ENCODE measurements around the gene MOB3A.
"Not testable (repeated sequence)": the region's sequence is repeated elsewhere in the genome, so short reads cannot be mapped to it uniquely, and the experiment has no call there.

MOB3A gene

DNA sequence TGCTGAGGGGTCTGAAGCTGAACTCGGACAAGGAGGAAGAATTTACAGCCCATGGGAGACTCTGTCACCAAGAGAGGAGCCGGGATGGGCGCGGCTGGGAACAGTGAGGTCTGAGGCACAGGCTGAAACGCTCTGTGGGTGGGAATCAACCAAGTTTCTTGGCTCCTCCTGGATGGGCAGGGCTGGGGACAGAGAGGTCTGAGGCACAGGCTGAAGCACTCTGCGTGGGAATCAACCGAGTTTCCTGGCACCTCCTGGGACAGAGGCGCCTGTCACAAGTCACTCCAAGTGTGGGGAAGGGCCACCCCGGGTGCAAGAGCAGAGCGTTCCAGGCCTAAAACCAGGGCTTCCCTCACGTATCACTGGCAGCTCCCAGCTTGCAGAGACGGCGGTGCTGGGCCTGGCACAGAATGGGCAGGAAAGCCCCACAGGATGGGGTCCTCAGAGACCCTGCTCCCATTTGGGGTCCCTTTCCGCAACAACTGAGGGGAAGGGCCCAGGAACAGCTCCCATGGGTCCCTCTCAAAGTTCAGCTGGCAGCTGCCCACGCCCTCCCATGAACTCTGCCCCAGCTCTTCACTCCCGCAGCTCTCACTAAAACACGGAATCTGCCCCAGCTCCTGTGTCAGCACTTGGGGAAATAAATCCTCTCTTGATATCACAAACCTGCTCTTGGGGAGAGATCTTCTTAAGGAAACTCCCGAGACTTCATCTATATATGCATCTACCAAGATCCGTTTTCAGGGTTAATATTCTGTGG, 36.8 kb upstream of the MOB3A start:
- CTCF ChIA-PET: no interaction called here
- DNase-seq (ENCODE audit: extremely low spot score): no peak

DNA sequence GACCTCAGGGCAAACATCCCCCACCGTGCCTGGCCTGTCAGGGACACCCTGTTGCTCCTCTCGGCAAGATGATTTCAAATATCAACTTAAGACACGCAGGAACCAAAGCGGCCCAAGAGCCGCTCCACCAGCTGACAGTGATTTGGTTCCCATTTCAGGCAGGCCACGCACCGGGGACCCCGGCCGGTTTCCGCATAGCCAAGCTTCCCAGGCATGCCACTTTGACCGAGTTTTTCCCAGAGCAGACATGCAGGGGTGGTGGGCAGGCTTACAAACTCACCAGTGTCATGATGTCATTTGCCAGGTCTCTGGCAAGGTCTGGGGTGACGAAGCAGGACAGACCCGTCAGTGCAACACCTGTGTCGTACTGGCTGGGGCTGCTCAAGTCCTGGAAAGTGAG, 36.1 kb upstream of the MOB3A start:
- DNase-seq (ENCODE audit: extremely low spot score): no peak
- ChIA-PET CTCF (no interaction called here), POLR2A (no interaction called here)
- TF ChIP-seq SP1 (IDR thresholded peaks at IDR 0.05): no peak
- TF ChIP-seq NFRKB (IDR thresholded peaks at IDR 0.05): no peak
- no peak for TF ChIP-seq ARNT (IDR thresholded peaks at IDR 0.05)

More for the DNA sequence above, 36.8 kb upstream of the MOB3A start:
- POLR2A ChIA-PET: no interaction called here
- TF ChIP-seq ARNT (IDR thresholded peaks at IDR 0.05): no peak

- POLR2A ChIA-PET; DNase-seq (ENCODE audit: extremely low spot score); CTCF ChIA-PET: not testable (repeated sequence)
Measured at GRCh38 chr19:2131012-2131975, 35.2 kb upstream of the MOB3A start.

DNA sequence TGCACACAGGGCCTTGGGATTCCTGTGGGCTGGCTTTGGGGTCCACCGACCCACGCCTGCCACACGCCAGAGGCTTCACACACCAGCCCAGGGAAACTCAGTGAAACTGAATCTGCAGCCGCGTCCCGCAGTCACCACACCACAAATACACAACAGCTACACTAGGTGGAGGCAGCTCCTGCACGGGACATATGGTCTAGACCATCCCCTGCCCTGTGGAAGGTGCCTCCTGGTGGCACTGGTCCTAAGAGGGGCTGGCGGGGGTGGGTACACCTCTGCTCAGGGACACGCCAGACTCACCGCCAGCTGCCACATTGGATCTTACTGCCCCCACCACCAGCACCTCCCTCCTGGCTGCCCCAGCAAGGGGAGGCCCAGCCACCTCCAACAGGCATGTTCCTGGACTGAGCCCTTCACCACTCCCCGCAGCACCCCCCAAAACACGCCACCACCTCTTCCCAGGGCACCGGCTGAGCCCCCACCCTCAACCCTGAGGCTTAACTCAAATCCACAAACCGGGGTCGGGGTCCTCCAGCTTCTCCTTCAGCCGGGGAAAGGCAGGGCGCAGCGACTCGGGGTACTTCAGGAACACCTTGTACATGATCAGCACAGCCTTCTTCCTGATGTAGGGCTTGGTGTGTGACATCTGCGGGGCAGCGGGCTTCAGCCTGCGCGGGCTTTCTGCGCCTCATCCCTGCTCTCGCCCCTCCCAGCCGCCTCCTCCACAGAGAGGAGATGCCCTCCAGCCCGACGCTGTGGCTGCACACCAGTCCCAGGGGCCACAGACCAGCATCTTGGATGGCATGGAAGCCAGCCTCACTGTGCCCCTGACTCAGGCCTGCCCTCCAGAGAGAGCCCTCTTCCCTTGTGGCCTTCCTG, 34.0 kb upstream of the MOB3A start:
- ChIA-PET POLR2A (no interaction called here), CTCF (no interaction called here)
- TF ChIP-seq ZNF384 (IDR thresholded peaks at IDR 0.05) (no peak), LEF1 (IDR thresholded peaks at IDR 0.05; ENCODE audit: borderline replicate concordance) (no peak), NFRKB (IDR thresholded peaks at IDR 0.05) (no peak), CTBP1 (IDR thresholded peaks at IDR 0.05; ENCODE audit: borderline replicate concordance) (no peak), SUZ12 (IDR thresholded peaks at IDR 0.05) (no peak), FOXK2 (IDR thresholded peaks at IDR 0.05) (no peak)
- no peak for DNase-seq (ENCODE audit: extremely low spot score)

- no peak for DNase-seq (ENCODE audit: extremely low spot score)
- ChIA-PET POLR2A (interaction anchor here (0.5 kb wide), 1 partner anchor 259 kb away, joined by 3 read pairs; no protein-coding TSS in a partner anchor), CTCF (no interaction called here)
- TF ChIP-seq CTBP1 (IDR thresholded peaks at IDR 0.05; ENCODE audit: borderline replicate concordance): no peak
- TF ChIP-seq, protein P1, sequence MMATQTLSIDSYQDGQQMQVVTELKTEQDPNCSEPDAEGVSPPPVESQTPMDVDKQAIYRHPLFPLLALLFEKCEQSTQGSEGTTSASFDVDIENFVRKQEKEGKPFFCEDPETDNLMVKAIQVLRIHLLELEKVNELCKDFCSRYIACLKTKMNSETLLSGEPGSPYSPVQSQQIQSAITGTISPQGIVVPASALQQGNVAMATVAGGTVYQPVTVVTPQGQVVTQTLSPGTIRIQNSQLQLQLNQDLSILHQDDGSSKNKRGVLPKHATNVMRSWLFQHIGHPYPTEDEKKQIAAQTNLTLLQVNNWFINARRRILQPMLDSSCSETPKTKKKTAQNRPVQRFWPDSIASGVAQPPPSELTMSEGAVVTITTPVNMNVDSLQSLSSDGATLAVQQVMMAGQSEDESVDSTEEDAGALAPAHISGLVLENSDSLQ (IDR thresholded peaks at IDR 0.05): no peak
- no peak for TF ChIP-seq BHLHE40 (IDR thresholded peaks at IDR 0.05; ENCODE audit: borderline replicate concordance)
Measured at GRCh38 chr19:2129486-2129885, 33.4 kb upstream of the MOB3A start.

DNA sequence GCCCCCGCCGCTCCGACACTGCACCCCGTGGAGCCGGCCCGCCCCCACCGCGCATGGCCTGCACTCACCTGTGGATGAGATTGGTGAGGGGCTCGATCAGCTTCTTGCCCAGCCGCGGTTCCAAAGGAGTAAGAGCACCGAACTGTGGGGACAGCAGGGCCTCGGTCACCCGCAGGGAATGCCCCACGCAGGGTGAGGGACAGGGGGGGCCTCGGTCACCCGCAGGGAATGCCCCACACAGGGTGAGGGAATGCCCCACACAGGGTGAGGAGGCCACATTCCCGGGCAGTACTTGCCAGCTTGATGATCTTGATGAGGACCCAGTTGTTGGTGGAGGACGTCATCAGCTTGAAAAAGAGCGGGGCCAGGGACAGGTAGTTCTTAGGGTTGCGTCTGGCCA, 32.9 kb upstream of the MOB3A start:
- TF ChIP-seq NFRKB (IDR thresholded peaks at IDR 0.05) (no peak), LEF1 (IDR thresholded peaks at IDR 0.05; ENCODE audit: borderline replicate concordance) (no peak), ELF4 (IDR thresholded peaks at IDR 0.05) (no peak), L3MBTL2 (conservative IDR thresholded peaks at IDR 0.05) (no peak), FOXM1 (IDR thresholded peaks at IDR 0.05; ENCODE audit: borderline replicate concordance) (no peak), BHLHE40 (IDR thresholded peaks at IDR 0.05; ENCODE audit: borderline replicate concordance) (no peak)
- TF ChIP-seq, protein P1 (IDR thresholded peaks at IDR 0.05): no peak
- POLR2A ChIA-PET: interaction anchor here (0.5 kb wide), 1 partner anchor 258 kb away, joined by 3 read pairs; no protein-coding TSS in a partner anchor
- CTCF ChIA-PET: no interaction called here
- no peak for DNase-seq (ENCODE audit: extremely low spot score)

DNA sequence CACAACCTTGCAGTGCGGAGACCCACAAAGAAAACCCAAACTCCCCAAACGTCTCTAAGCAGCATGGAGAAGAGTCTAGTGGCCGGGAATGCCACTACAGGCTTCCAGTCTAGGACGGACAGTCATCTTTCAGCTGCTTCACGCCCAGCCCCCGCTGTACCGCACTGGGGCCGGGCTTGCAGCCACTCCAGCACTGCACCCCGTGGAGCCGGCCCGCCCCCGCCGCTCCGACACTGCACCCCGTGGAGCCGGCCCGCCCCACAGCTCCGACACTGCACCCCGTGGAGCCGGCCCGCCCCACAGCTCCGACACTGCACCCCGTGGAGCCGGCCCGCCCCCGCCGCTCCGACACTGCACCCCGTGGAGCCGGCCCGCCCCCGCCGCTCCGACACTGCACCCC, 32.1 kb upstream of the MOB3A start:
- DNase-seq (ENCODE audit: extremely low spot score); CTCF ChIA-PET; POLR2A ChIA-PET: not testable (repeated sequence)

DNA sequence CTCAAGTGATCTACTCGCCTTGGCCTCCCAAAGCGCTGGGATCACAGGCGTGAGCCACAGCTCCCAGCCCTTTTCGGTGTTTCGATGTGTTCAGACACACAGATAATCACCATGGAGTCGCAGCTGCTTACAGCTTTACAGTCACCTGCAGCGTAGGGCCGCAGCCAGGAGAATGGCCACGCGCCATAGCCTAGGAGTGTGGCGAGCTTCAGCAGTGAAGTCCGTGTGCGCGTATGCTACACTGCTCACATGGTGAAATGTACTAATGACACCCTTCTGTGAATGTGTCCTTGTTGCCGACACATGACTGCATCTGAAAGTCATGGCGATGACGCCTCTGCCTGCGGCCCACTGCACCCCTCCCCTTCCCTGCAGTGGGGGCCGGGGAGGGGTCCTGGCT, 31.6 kb upstream of the MOB3A start:
- ChIA-PET POLR2A (no interaction called here), CTCF (no interaction called here)
- no peak for DNase-seq (ENCODE audit: extremely low spot score)
- no peak for TF ChIP-seq ZNF384 (IDR thresholded peaks at IDR 0.05)
- no peak for TF ChIP-seq L3MBTL2 (conservative IDR thresholded peaks at IDR 0.05)
- TF ChIP-seq, protein P1 (IDR thresholded peaks at IDR 0.05): no peak
- no peak for TF ChIP-seq FOXK2 (IDR thresholded peaks at IDR 0.05)
- TF ChIP-seq SUZ12 (IDR thresholded peaks at IDR 0.05): no peak
- TF ChIP-seq ARNT (IDR thresholded peaks at IDR 0.05): no peak
- TF ChIP-seq LEF1 (IDR thresholded peaks at IDR 0.05; ENCODE audit: borderline replicate concordance): no peak

Measured in HEK293T (cell line).